ENCODE measurements around the gene PPP2R2C.

Gene PPP2R2C

GRCh38 chr4:6375620-6376295 is 96.7 kb downstream of the PPP2R2C start:
- no peak for DNase-seq

- no peak for DNase-seq
These were observed 97.8 kb downstream of the PPP2R2C start for GRCh38 chr4:6374575-6374974.

- DNase-seq = no peak
These were observed 98.6 kb downstream of the PPP2R2C start for GRCh38 chr4:6373541-6374410.

- no peak for DNase-seq
These were observed 99.5 kb downstream of the PPP2R2C start for GRCh38 chr4:6372649-6373525.

- DNase-seq = no peak
These were observed 100.6 kb downstream of the PPP2R2C start for GRCh38 chr4:6371812-6372211.

GRCh38 chr4:6371271-6371670 is 101.1 kb downstream of the PPP2R2C start:
- DNase-seq = no peak

- DNase-seq = no peak
These were observed 102.3 kb downstream of the PPP2R2C start for GRCh38 chr4:6369924-6370645.

- no peak for DNase-seq
These were observed 102.9 kb downstream of the PPP2R2C start for GRCh38 chr4:6369511-6369910.

- DNase-seq = no peak
These were observed 103.4 kb downstream of the PPP2R2C start for GRCh38 chr4:6369035-6369434.

- DNase-seq = no peak
These were observed 103.8 kb downstream of the PPP2R2C start for GRCh38 chr4:6368601-6369000.

GRCh38 chr4:6368096-6368495 is 104.3 kb downstream of the PPP2R2C start:
- DNase-seq = no peak

- DNase-seq = no peak
These were observed 105.0 kb downstream of the PPP2R2C start for GRCh38 chr4:6367371-6367851.

GRCh38 chr4:6366581-6366980 is 105.8 kb downstream of the PPP2R2C start:
- DNase-seq = no peak

GRCh38 chr4:6365545-6366086 is 106.8 kb downstream of the PPP2R2C start:
- no peak for DNase-seq

GRCh38 chr4:6364581-6364980 is 107.8 kb downstream of the PPP2R2C start:
- no peak for DNase-seq

GRCh38 chr4:6364146-6364545 is 108.3 kb downstream of the PPP2R2C start:
- DNase-seq = no peak

- DNase-seq = no peak
These were observed 109.5 kb downstream of the PPP2R2C start for GRCh38 chr4:6362896-6363295.

GRCh38 chr4:6362243-6362885 is 110.0 kb downstream of the PPP2R2C start:
- no peak for DNase-seq

- DNase-seq = no peak
These were observed 111.2 kb downstream of the PPP2R2C start for GRCh38 chr4:6361076-6361784.

- no peak for DNase-seq
These were observed 112.0 kb downstream of the PPP2R2C start for GRCh38 chr4:6360385-6360784.
